IPS DF 6.9 (cell line): ENCODE data around the gene FARS2.

Experiments used
- DNase-seq: peaks from one replicate; pipeline ENCODE4 v3.0.0-alpha.2; 2013; ENCODE audit warnings: low read depth, low spot score
- H3K27ac ChIP-seq: one replicate; pipeline ENCODE4 v1.5.1; 2013; ENCODE audit warnings: low read length, control low read depth
- H3K27me3 ChIP-seq: 2 replicates; pipeline ENCODE4 v1.6.1; 2013; ENCODE audit warnings: mild to moderate bottlenecking, low read length; ENCODE audit not compliant: control insufficient read depth, insufficient read depth
- H3K36me3 ChIP-seq: 2 replicates; pipeline ENCODE4 v1.6.1; 2013; ENCODE audit warnings: low read length; ENCODE audit not compliant: control insufficient read depth, insufficient read depth
- H3K4me1 ChIP-seq: 2 replicates; pipeline ENCODE4 v1.6.1; 2013; ENCODE audit warnings: low read length; ENCODE audit not compliant: control insufficient read depth, insufficient read depth
- H3K4me3 ChIP-seq: 2 replicates; pipeline ENCODE4 v1.5.1; 2013; ENCODE audit warnings: mild to moderate bottlenecking, low read length
- H3K9me3 ChIP-seq: 2 replicates; pipeline ENCODE4 v1.6.1; 2013; ENCODE audit warnings: low read length, inconsistent platforms; ENCODE audit not compliant: control insufficient read depth, insufficient read depth
- WGBS: extraction: QIAGEN DNeasy Blood & Tissue Kit; methylation state at CpG from one replicate; pipeline ENCODE4 v1.1.7; 2013; ENCODE audit warnings: mixed read lengths, missing lambda C conversion rate; ENCODE audit not compliant: insufficient read length, insufficient coverage; 5-methylcytosine and 5-hydroxymethylcytosine counted together

FARS2 gene

GRCh38 chr6:5270093-5270680, 8.9 kb downstream of the FARS2 start:
- Histone ChIP-seq H3K4me3 (no peak overlapping the region), H3K27ac (no peak overlapping the region), H3K4me1 (no peaks in the 10 kb centered on the region), H3K27me3 (no peaks in the 10 kb centered on the region), H3K9me3 (no peaks in the 10 kb centered on the region), H3K36me3 (no peaks in the 10 kb centered on the region)
- DNase-seq, result no peak
- WGBS, result no CpG with 5 or more reads among the region's 5 CpGs

GRCh38 chr6:5271926-5272325, 10.6 kb downstream of the FARS2 start:
- H3K27me3 ChIP-seq, result no peaks in the 10 kb centered on the region
- H3K9me3 ChIP-seq, result no peaks in the 10 kb centered on the region
- H3K27ac ChIP-seq, result no peak overlapping the region
- WGBS, result no CpG with 5 or more reads among the region's 6 CpGs
- no peak for DNase-seq
- H3K36me3 ChIP-seq, result no peaks in the 10 kb centered on the region
- no peaks in the 10 kb centered on the region for H3K4me1 ChIP-seq
- H3K4me3 ChIP-seq, result no peak overlapping the region

- Histone ChIP-seq H3K9me3 (no peaks in the 10 kb centered on the region), H3K4me1 (peaks cover 3% of the 10 kb centered on the region; the same call in 1 of the 2 replicates), H3K4me3 (no peak overlapping the region), H3K27ac (no peak overlapping the region), H3K36me3 (no peaks in the 10 kb centered on the region), H3K27me3 (no peaks in the 10 kb centered on the region)
- WGBS, result no CpG with 5 or more reads among the region's 3 CpGs
- DNase-seq, result no peak
These were observed 12.9 kb downstream of the FARS2 start for GRCh38 chr6:5274231-5274630.

GRCh38 chr6:5275497-5275896, 14.2 kb downstream of the FARS2 start:
- Histone ChIP-seq H3K27me3 (no peaks in the 10 kb centered on the region), H3K9me3 (no peaks in the 10 kb centered on the region), H3K4me1 (peaks cover 3% of the 10 kb centered on the region; the same call in 1 of the 2 replicates), H3K27ac (no peak overlapping the region), H3K4me3 (no peak overlapping the region), H3K36me3 (no peaks in the 10 kb centered on the region)
- no CpG with 5 or more reads among the region's 2 CpGs for WGBS
- DNase-seq, result no peak

- Histone ChIP-seq H3K36me3 (no peaks in the 10 kb centered on the region), H3K9me3 (no peaks in the 10 kb centered on the region), H3K27ac (no peak overlapping the region), H3K4me1 (peaks cover 3% of the 10 kb centered on the region; the same call in 1 of the 2 replicates), H3K4me3 (no peak overlapping the region), H3K27me3 (no peaks in the 10 kb centered on the region)
- no CpG with 5 or more reads among the region's 2 CpGs for WGBS
- no peak for DNase-seq
These were observed 15.3 kb downstream of the FARS2 start for GRCh38 chr6:5276581-5276980.

- H3K27me3 ChIP-seq, result no peaks in the 10 kb centered on the region
These were observed 16.3 kb downstream of the FARS2 start for GRCh38 chr6:5277589-5277988.

GRCh38 chr6:5278047-5278446, 16.7 kb downstream of the FARS2 start:
- Histone ChIP-seq H3K4me1 (peaks cover 3% of the 10 kb centered on the region; the same call in 1 of the 2 replicates), H3K9me3 (no peaks in the 10 kb centered on the region), H3K4me3 (no peak overlapping the region), H3K27me3 (no peaks in the 10 kb centered on the region), H3K27ac (no peak overlapping the region), H3K36me3 (no peaks in the 10 kb centered on the region)
- no peak for DNase-seq
- WGBS, result no CpG with 5 or more reads among the region's 5 CpGs

More at GRCh38 chr6:5277589-5277988, 16.3 kb downstream of the FARS2 start:
- Histone ChIP-seq H3K27ac (no peak overlapping the region), H3K4me3 (no peak overlapping the region), H3K4me1 (peaks cover 3% of the 10 kb centered on the region; the same call in 1 of the 2 replicates), H3K9me3 (no peaks in the 10 kb centered on the region), H3K36me3 (no peaks in the 10 kb centered on the region)
- WGBS, result no CpG with 5 or more reads among the region's 3 CpGs
- DNase-seq, result no peak

GRCh38 chr6:5278565-5279120, 17.3 kb downstream of the FARS2 start:
- no CpG with 5 or more reads among the region's 3 CpGs for WGBS
- H3K27ac ChIP-seq, result no peak overlapping the region
- DNase-seq, result no peak

GRCh38 chr6:5279891-5280338, 18.6 kb downstream of the FARS2 start:
- H3K4me1 ChIP-seq, result peaks cover 3% of the 10 kb centered on the region; the same call in 1 of the 2 replicates
- no peak for DNase-seq
- H3K27ac ChIP-seq, result no peak overlapping the region
- no peaks in the 10 kb centered on the region for H3K36me3 ChIP-seq
- no peak overlapping the region for H3K4me3 ChIP-seq
- no peaks in the 10 kb centered on the region for H3K27me3 ChIP-seq
- no CpG with 5 or more reads among the region's 2 CpGs for WGBS
- H3K9me3 ChIP-seq, result no peaks in the 10 kb centered on the region

More at GRCh38 chr6:5278565-5279120, 17.3 kb downstream of the FARS2 start:
- Histone ChIP-seq H3K4me1 (peaks cover 3% of the 10 kb centered on the region; the same call in 1 of the 2 replicates), H3K4me3 (no peak overlapping the region), H3K9me3 (no peaks in the 10 kb centered on the region), H3K27me3 (no peaks in the 10 kb centered on the region), H3K36me3 (no peaks in the 10 kb centered on the region)

- no peak overlapping the region for H3K4me3 ChIP-seq
- H3K4me1 ChIP-seq, result peaks cover 3% of the 10 kb centered on the region; the same call in 1 of the 2 replicates
- H3K27ac ChIP-seq, result no peak overlapping the region
- no peaks in the 10 kb centered on the region for H3K9me3 ChIP-seq
- DNase-seq, result no peak
- no CpG with 5 or more reads among the region's 2 CpGs for WGBS
- no peaks in the 10 kb centered on the region for H3K27me3 ChIP-seq
- no peaks in the 10 kb centered on the region for H3K36me3 ChIP-seq
These were observed 19.6 kb downstream of the FARS2 start for GRCh38 chr6:5280920-5281319.
